HG02970 (cell line): ENCODE results near the gene RDH5.

ENCODE experiments used
- ATAC-seq: cut with Tn5 transposase; IDR thresholded peaks from one replicate; pipeline ENCODE4 v1.9.1; 2021; ENCODE audit warnings: mild to moderate bottlenecking, moderate library complexity, moderate number of reproducible peaks; ENCODE audit not compliant: unreplicated experiment, low FRiP score

Gene RDH5

GRCh38 chr12:55726971-55727370, 6.8 kb downstream of the RDH5 start:
- ATAC-seq: no peak

- ATAC-seq: no peak
Observed at GRCh38 chr12:55727643-55728185, 7.5 kb downstream of the RDH5 start.

- ATAC-seq: no peak
Observed at GRCh38 chr12:55728186-55728938, 8.2 kb downstream of the RDH5 start.

- ATAC-seq: peak; percentile 72
Observed at GRCh38 chr12:55728939-55729818, 9.0 kb downstream of the RDH5 start, which contains the start of gene CD63. TSS of gene CD63 (minus strand) at chr12:55729009. CDS start at chr12:55728341, 668 bp downstream.

GRCh38 chr12:55729819-55730818, 9.9 kb downstream of the RDH5 start:
- no peak for ATAC-seq

GRCh38 chr12:55732288-55732687, 12.1 kb downstream of the RDH5 start:
- no peak for ATAC-seq

GRCh38 chr12:55733021-55733555, 12.9 kb downstream of the RDH5 start:
- no peak for ATAC-seq

GRCh38 chr12:55733858-55734257, 13.7 kb downstream of the RDH5 start:
- no peak for ATAC-seq

- ATAC-seq: no peak
Observed at GRCh38 chr12:55734595-55734994, 14.4 kb downstream of the RDH5 start.

- ATAC-seq: no peak
Observed at GRCh38 chr12:55736076-55736475, 15.9 kb downstream of the RDH5 start.

- no peak for ATAC-seq
Observed at GRCh38 chr12:55736780-55737580, 16.8 kb downstream of the RDH5 start.

- peak; percentile 7 for ATAC-seq
Observed at GRCh38 chr12:55737581-55738122, 17.5 kb downstream of the RDH5 start.

GRCh38 chr12:55738123-55739024, 18.2 kb downstream of the RDH5 start:
- ATAC-seq: peak; percentile 74

- no peak for ATAC-seq
Observed at GRCh38 chr12:55739025-55739378, 18.8 kb downstream of the RDH5 start.

GRCh38 chr12:55741931-55742680, 21.9 kb downstream of the RDH5 start:
- ATAC-seq: no peak

GRCh38 chr12:55742719-55743405, 22.7 kb downstream of the RDH5 start, which contains the start of gene GDF11:
TSS of gene GDF11 (plus strand) at chr12:55743122. CDS start at chr12:55743317, 195 bp downstream.
- no peak for ATAC-seq
